HG02981 (cell line): ENCODE measurements around the gene TSPAN12.

Source experiments
- ATAC-seq: cut with Tn5 transposase; IDR thresholded peaks from one replicate; pipeline ENCODE4 v1.9.1; 2021; ENCODE audit warnings: mild to moderate bottlenecking, moderate library complexity; ENCODE audit not compliant: unreplicated experiment

TSPAN12 gene

DNA sequence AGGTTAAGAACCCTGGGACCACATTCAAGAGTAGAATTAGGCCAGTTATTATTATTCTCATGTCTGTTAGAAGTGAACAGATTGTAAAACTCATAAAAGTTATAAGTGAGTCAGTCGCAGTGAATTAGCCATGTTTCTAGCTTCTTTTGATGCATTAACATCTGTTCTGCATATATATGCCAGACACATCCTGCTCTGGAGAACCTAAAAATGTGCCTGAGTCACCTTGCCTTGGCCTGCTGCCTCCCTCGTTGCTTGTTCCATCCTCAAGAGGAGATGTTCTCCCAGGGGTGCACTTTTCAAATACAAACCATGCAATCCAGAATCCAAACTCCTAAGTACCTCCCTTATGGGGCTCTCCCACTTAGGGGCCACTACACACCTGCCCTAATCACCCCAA, 14.8 kb downstream of the TSPAN12 start:
- no peak for ATAC-seq

DNA sequence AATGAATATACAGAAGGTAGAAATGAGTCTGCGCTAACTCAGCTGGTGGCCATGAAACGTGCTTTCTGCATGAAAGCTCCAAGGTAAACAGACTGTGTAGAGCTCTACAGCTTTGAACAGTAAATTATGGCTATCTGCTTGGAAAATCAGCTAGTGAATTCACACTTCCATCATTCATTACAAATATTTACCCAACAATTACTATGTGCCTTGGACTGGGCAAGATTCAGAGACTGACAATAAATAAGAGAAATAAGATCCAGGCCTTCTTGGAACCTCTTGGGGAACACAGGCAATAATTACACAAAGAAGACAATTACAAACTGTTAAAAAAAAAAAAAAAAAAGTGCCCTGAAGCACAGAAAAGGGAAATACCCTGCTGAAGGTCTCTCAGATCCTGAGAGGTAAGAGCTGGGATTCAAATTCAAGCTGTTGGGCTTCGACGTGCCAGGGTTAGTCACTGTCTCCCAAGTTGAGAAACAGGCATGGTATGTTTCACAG, 15.8 kb downstream of the TSPAN12 start:
- no peak for ATAC-seq

- ATAC-seq: no peak
These were observed 16.3 kb downstream of the TSPAN12 start for GRCh38 chr7:120841608-120842007.

- peak; percentile 44 for ATAC-seq
These were observed 19.7 kb downstream of the TSPAN12 start for GRCh38 chr7:120838281-120838682.

- ATAC-seq: peak; percentile 38
These were observed 20.3 kb downstream of the TSPAN12 start for GRCh38 chr7:120837599-120837998.

GRCh38 chr7:120836556-120837115, 21.3 kb downstream of the TSPAN12 start:
- ATAC-seq: no peak

- no peak for ATAC-seq
These were observed 23.2 kb downstream of the TSPAN12 start for GRCh38 chr7:120834726-120835125.

DNA sequence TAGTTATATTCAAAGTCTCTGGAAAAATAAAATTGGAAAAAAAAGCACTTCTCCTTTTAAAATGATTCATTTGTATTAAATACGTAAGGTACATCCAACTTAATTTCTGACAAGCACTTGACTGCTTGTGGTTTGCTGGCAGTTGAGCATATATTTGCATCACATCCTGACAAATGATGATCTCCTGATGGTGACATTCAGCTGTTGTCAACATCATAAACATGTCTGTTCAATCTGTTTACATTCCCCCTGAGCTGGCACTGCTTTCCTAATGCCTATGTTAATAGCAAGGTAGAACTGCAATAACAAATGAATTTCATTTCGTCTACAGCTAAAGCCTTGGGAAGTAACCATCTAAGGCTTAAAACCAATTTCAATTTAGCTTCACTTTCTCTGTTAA, 24.4 kb downstream of the TSPAN12 start:
- ATAC-seq: no peak

DNA sequence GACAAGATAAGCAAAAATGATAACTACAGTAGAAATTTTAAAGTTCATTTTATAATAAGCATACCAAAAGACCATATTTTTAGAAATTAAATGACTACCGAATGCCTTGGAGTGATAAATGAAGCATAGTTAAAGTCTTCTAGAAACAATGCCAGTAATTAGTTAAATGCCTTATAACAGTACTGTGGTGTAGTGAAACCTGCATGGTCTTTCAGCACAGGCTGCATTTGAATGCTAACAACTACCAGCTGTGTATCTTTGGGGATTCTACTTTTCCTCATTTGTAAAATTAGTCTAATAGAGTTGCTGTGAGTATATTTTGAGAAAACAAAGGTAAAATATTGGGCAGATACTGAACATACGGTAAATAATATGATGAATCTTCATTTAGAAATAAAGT, 25.1 kb downstream of the TSPAN12 start:
- ATAC-seq: no peak

GRCh38 chr7:120831260-120831659, 26.7 kb downstream of the TSPAN12 start:
- ATAC-seq: no peak

DNA sequence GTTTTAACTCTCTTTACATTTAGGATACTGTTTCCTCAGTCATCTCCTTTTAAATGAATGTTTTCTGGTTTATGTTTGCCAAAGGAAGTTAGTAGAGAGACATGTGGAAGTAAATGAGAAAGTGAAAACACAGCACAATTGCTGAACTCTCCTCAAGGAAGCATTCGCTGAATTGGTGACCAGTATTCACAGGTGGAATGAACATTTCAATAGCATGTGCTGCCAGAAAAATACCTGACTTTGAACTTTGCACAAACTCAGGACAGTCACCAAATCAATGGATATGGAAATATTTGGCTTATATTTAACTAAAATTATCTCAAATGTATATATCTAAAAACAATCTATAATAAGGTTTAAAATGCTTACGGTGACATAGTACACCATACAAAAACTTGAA, 28.5 kb downstream of the TSPAN12 start:
- no peak for ATAC-seq

- ATAC-seq: no peak
These were observed 29.4 kb downstream of the TSPAN12 start for GRCh38 chr7:120828528-120828927.

- no peak for ATAC-seq
These were observed 30.4 kb downstream of the TSPAN12 start for GRCh38 chr7:120827371-120828118.

DNA sequence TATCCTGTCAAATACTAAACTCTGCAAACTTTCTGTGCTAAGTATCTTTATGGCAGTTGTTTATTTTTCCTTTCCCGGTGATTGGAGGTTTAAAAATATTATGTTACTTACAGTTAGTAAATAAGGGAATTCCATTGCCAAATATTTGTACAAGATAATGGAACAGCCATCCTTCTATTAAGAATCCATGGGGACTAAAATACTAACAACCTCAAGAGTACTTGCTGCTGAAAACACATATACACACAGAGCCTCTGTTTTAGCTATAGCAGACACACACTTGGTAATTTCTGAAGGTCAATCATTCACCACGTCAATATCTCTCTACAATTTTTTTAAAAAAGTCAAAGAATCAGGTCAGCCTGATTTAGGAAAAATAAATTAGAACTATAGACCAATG, 32.4 kb downstream of the TSPAN12 start:
- no peak for ATAC-seq

DNA sequence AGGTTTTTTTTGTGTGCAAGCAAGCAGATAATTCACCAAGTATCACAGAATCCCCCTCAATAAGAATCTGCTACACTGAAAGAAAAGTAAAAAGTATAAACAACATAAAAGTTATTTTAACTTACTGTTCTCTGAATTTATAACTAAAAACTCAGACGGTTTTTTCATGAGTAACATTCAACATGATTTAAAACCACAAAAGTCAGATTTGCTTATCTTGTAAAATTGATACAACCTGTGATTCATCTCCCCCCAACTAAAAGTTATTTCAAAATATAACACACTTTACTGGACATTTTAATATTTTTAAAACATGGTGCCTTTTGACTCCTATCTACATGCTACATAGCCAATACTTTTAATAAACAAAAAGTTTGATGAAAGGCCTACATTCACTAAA, 32.8 kb downstream of the TSPAN12 start:
- no peak for ATAC-seq

- ATAC-seq: no peak
These were observed 38.1 kb downstream of the TSPAN12 start for GRCh38 chr7:120819861-120820260.

GRCh38 chr7:120817851-120818250, 40.1 kb downstream of the TSPAN12 start:
- ATAC-seq: no peak

GRCh38 chr7:120814253-120814939, 43.5 kb downstream of the TSPAN12 start:
- ATAC-seq: no peak

DNA sequence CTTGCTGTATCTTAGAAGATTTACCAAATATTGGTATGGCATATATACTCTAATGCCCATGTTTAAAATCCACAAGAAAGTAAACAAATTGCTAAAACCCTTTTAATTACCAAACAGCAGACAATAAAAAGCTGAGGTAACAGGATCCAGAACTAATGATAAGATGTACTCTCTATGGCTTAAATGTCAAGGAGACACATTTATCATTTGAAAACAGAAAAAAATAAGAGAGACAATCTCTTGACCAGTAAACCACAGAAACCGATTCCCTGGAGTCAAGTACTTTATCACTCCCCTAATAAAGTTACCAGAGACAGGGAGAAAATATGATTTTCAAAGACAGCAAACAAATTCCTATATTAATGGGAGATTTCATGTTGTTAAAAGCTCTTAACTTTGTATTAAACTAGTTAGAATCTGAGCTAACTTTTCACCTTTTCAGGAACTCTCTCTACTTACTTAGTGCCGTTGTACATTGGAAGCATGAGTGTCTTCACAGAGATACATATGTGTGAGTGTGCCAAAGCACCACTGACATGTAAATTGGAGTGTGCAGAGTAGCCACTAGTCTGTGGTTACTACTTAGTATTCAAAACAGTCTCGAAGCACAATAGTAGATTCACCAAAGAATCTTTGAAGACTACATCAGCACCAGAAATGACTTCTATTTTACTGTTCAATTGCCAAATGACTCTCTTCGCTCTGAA, 44.2 kb downstream of the TSPAN12 start:
- ATAC-seq: no peak

- ATAC-seq: no peak
These were observed 44.9 kb downstream of the TSPAN12 start for GRCh38 chr7:120813089-120813488.

GRCh38 chr7:120809260-120809659, 48.7 kb downstream of the TSPAN12 start:
- ATAC-seq: no peak
